AG08396 (cell line): ENCODE measurements around the gene IZUMO3.
"Not testable (repeated sequence)": the region's sequence is repeated elsewhere in the genome, so short reads cannot be mapped to it uniquely, and the experiment has no call there.

Experiments used
- DNase-seq: peaks from one replicate; pipeline ENCODE4 v3.0.0; 2012; ENCODE audit warnings: low spot score, mixed read lengths

Gene IZUMO3, protein sequence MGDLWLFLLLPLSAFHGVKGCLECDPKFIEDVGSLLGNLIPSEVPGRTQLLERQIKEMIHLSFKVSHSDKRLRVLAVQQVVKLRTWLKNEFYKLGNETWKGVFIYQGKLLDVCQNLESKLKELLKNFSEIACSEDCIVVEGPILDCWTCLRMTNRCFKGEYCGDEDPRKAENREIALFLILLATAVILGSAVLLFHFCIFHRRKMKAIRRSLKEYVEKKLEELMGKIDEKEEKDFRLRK

DNA sequence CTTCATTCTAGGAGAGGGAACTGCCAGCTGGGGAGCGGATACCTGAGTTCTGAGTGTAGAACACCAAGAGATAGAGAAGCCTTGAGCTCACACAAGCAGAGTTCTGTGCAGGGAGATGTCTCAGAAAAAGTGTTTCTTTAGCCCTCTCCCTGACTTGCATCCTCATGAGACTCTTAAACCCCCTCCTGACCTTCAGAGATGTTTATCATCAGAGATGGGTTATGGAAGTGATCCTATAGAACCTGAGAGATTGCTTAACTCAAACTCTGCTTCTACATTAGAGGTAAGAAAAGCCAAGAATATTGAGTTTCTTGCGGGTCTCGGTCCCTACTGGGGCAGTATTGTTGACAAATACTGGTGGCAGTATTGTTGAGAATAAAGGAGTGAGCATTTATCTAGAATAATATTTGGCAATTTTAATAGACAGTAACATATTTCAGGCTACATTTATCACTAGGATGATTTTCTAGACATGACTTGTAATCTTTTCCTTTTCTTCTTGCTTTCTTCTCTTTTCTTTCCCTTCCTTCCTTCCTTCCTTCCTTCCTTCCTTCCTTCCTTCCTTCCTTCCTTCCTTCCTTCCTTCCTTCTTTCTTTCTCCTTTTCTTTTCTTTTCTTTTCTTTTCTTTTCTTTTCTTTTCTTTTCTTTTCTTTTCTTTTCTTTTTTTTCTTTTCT is at the start of gene IZUMO3:
TSS of gene IZUMO3 (minus strand) at position 51 of the 676 bp plus-strand sequence. CDS start 248 bp downstream, outside the sequence.
- DNase-seq: no peak

DNA sequence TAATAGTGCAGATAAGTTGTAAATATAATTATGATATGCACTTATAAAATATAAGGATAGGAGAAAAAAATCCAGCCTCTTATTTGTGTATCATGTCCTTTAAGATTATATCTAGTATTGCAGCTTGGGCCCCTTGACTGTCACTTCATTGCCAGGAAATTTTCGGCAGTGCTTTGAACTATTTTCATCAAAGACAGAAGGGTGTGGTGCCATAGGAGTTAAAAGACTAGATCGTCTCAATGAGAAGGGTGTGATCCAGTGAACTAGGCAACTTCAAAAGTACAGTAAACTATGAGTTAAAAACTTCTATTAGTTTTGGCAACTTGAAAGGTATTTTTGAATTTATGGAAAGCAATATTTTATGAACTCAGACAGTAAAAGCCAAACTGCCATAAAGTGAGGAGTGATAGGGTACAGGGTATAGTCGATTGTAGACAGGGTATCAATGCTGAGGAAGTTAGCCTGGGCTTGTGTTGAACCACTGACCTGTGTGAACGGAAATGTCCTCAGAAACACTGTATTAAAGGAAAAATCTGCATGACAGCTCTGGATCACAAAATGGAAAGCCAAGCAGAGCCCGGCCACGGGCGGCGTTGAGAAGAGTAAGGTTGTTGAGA is 48.6 kb upstream of the IZUMO3 start:
- DNase-seq: no peak

DNA sequence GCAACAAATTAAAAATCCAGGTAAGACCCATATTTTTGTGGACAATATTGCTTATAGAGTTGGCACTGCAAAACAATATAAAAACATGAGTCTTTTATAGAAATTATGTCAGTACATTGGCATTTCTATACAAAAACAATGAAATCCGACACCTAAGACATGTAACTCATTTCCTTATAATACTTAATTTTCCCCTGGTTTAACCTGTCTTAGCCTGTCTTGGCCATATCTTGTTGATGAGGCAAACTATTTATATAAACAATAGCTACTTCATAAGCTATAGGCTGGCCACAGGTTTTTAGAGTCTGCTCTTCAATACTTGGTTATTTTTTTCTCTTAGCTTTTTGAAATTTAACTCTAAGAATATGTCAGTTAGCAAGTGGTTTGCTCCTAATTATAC is 44.7 kb upstream of the IZUMO3 start:
- DNase-seq: no peak

DNA sequence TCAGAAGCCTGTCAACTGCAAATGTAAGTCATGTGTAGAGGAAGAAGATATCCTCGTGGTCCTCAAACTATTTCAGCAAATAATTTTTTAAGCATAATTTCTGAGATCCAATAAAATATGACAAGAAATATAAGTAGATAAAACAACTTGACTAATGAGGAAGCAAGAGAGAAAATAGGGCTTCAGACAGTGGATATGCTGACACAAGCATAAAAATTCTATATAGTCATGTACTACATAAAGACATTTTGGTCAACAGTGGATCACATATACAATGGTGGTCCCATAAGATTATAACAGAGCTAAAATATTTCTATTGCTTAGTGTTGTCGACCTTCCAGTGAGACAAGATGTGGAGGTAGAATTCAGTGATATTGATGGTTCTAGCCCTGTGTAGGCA is 42.2 kb upstream of the IZUMO3 start:
- DNase-seq: no peak

DNA sequence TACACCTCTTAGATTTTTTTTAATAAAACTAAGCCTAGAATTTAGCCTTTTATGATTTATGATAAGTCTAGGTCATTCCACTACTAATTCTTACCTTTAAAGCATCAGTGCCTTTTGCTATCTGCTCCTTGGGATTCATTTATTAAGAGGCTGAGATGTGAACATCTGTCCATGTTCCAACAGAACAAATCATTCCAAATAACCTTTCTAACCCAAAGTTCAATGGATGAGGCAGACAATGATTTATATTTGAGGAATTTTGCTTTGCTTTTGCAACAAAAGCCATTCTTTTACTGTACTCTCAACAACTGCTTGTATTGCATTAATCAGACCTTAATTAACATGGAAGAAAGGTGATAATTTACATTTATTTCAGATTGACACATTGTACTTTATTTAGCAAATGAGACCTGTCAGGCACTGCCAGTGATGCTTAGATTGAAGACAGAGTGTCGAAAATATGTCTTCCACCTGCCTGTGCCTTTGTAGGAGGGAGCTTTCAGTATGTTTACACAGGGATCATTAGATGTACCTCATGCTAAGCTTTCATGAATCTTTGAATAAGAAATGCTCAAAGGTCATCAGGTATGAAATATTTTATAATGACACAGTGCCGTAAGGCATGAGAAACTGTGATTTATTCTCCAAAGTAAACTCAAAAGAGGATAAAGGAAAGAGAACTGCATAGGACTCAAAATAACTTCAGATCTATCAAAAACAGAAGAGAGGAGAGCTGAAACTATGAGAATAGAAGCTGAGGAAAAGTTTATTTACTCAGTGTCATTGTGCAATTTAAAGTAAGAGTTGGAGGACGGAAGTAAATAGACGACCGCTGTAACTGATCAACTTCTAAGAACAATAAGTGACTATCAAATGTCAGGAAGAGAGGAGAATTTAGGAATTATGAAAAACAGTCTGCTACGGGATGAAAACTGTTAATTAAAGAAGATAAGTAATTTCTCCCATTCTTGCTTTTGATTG is 36.7 kb upstream of the IZUMO3 start:
- no peak for DNase-seq

DNA sequence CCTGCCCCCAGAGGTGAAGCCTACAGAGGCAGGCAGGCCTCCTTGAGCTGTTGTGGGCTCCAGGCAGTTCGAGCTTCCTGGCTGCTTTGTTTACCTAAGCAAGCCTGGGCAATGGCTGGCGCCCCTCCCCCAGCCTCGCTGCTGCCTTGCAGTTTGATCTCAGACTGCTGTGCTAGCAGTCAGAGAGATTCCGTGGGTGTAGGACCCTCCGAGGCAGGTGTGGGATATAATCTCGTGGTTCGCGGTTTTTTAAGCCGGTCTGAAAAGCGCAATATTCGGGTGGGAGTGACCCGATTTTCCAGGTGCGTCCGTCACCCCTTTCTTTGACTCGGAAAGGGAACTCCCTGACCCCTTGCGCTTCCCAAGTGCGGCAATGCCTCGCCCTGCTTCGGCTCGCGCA is 34.3 kb upstream of the IZUMO3 start:
- DNase-seq: not testable (repeated sequence)

DNA sequence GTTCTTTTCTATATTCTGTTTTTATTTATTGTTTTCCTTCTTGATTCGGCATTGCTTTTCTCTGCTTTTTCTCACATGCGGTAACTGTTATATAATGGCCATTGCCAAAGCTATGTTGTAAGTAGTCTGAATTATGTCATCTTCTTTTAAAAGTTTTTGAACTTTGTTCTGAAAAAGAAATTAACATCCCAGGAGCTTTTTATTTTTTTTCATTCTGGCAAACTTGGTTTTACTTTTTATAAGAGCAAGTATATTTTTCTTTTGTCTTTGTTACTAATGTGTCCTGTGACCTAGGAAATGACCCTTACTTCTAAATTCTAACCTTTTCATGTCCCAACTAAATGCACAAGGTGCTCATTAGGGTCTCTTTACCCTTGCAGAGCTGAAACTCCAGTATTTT is 26.7 kb upstream of the IZUMO3 start:
- no peak for DNase-seq

DNA sequence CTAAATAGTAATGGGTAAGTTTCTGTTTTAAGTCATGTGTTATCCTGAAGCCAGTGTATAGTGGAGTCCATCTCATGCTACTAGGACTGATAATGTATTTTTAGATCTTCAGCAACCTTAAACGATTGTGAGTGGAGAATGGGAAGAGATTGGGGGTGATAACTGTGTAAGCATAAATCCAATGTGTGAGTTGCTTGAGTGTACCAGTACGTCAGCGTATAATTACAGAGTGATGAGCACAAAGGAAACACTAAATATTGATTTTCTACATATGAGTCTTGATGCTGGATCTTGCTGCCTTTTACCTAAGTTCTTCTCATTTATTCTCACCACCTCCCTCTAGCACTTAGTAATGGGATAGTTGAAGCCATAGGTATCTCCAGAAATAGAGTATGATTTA is 16.3 kb upstream of the IZUMO3 start:
- DNase-seq: no peak

DNA sequence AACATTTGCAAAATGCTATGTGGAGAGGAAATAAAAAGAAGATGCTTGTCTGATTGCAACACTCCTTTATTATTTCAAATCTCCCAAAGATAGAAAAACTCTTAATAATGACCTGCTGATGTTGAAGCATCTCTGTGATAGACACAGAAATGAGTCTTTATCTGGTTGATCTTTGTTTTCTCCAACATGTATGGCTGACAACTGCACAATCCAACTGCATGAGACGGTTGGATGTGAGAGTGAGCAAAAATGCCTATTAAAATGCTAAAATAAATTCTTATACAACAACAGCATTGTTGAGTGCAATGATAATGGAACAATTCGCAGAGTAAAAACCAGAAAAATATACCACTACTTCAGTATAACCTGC is 7.5 kb upstream of the IZUMO3 start:
- DNase-seq: no peak

DNA sequence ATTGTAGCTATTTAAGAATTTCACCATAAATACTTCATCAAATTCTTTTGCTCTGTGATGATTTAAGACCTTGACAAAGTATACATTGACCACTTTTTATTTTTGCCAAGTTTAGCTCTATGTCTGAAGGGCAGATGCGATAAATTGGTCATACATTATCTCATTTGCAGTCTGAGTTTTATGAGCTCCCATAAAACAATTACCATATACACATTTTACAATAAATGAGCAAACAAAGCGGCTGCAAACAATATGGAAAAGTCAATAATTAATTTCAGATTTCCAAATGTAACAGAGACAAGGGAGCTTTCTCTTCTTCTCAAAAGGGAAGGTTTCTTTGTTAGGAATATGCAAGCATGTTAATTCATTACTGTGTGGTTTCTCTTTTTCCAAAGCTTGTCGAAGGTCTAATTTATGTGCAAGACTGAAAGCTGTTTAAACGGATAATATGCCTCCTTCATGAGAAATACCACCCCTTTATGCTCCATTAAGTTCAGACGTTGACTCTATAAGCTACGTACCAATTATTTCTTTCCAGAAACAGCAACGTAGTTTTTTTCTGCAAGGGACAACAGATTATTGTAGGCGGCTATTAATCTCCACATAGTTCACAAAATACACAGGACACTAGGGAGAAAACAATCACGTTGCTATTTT is 7.0 kb upstream of the IZUMO3 start:
- no peak for DNase-seq

DNA sequence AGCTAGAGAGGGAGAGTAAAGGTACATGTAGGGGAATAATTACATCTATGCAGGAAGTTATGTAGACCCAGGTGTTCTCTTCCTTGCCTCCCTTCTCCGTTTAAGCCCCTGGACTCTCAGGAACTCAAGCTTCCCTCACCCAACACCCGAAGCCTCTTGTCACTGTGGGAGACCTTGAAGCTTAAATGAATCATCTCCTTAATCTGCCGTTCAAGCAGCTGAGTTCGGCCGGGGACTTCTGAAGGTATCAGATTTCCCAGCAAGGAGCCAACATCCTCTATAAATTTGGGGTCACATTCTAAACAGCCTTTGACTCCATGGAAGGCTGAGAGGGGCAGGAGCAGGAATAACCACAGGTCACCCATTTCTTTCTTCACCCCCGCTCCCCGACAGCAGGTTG is 412 bp downstream of the IZUMO3 start:
- DNase-seq: no peak

DNA sequence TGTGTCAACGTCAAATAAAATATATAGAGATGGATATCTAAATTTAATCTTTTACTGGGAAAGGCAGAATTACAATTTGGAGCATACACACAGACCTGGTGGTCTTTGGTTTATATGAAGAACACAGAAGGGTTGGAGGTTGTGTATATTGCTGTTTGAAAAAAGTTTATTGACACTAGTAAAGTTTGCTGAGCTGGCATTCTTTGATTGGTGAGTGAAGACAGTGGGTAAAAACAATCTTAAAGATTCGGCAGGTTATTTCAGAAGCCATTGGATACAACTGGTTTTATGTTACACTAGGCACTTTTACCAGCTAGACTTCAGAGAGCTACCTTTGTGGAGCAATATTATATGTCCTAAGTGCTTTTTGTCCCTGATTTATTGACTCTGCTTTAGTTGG is 27.2 kb downstream of the IZUMO3 start:
- no peak for DNase-seq

DNA sequence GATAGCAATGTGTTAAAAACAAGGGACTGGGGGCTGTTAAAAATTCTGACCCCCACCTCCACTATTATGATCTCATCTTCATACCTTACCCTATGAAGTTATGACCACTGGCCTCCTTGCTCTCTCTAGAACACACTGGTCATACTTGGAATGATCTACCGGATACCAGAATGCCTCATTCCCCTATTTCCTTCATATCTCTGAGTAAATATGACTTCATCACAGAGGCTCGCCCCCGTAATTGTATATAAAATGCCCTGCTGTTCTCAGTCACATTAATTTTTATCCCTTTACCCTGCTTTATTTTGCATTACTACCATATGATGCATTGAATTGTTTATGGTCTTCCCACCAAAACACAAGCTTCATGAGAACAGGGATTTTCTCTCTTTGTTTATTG is 29.2 kb downstream of the IZUMO3 start:
- no peak for DNase-seq

DNA sequence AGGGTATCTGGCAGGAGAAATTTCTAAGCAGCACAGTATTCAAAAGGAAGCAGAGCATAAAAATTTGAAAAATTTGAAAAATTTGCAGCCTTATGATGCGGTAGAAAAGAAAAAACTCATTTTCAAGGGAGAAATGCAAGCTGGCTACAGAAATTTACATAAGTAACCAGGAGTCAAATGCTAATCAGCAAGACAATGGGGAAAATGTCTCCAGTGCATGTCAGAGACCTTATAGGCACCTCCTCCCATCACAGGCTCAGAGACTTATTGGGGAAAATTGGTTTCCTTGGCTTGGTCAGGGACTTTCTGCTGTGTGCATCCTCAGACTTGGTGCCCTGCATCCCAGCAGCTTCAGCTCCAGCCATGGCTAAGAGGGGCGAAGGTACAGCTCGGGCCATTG is 35.8 kb downstream of the IZUMO3 start:
- no peak for DNase-seq

DNA sequence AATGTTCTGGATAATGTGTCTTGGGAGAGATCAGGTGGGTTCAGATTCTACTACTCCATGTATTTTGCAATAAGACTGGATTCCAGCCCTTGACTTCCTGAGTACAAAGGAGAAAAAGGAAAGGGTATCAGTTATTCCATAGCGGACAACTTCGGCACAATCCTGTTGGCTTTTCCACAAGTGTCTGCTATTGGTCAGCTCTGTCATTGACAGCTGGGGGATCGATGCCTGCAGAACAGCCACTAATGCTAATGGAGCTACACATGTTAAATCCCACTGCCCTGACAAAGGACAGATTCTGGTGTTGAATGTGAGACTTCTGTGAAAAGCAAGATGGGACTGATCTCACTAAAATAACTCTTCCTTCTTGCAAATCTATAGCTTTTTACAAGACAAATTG is 41.2 kb downstream of the IZUMO3 start:
- no peak for DNase-seq

DNA sequence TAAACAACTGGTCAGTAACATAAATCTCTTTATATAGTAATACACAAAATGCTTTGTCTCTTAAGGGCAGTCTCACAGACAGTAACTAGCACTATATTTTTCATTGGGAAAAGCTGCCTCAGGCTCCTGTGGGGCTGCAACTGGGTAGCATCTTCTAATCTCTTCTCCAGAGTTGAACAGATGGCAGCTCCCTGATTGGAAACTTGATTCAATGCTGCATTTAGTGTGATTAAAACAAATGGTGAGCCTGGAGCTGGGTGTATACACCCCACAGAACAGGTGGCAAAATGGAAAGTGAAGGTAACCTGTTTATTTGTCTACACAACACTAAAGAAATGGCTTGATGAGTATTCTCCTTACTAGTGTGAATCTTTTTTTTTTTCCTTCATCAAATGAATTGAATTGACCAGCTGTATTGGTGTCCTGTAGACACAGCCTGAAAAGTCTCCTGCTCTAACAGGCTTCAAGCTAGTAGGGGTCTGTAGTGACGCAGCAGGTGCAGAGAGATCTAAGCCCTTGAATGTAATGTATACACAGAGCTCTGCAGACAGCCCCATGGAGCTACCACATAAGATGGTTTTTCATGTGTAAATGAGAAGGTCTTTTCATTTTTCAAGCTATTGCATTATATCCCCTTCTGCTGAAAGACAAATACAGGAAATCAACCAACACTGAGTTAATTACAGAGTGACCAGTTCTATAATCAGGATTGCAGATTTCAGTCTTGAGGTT is 43.3 kb downstream of the IZUMO3 start:
- no peak for DNase-seq

DNA sequence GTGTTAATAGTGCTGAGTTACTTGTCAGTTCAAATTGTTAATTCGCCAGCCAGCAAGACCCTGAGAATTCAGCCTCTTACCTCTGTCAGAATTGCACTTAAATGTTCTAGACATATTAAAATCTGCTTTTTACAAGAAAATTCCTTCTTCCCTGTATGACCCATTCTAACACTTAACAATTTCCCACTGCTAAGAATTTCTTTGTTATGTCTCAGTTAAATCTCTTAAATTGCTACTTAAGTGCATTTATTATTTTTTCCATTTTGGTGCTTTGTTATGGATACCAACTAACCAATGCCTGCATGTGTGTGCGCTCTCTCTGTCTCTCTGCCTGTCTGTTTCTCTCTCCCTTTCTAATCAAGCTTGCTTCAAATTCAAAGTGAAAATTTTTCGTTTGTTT is 44.9 kb downstream of the IZUMO3 start:
- DNase-seq: no peak

DNA sequence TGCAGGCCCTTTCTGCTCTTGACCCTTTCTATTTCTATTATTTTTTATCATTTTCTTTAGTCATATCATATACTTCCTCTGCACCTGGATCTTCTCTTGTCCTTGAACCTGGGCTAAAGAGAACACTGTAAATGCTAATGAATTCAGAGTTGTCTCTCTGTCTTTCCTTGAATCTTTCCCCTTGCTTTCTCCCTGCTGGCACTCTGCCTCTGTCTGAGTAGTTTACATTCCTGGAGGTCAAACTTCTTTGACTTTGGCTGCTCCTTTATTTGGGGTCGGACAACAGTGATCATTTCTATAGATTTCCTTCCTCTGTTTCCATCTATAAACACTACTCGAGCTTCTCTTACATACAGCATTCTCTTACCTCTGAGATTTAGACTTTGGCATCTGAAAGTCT is 47.1 kb downstream of the IZUMO3 start:
- no peak for DNase-seq

DNA sequence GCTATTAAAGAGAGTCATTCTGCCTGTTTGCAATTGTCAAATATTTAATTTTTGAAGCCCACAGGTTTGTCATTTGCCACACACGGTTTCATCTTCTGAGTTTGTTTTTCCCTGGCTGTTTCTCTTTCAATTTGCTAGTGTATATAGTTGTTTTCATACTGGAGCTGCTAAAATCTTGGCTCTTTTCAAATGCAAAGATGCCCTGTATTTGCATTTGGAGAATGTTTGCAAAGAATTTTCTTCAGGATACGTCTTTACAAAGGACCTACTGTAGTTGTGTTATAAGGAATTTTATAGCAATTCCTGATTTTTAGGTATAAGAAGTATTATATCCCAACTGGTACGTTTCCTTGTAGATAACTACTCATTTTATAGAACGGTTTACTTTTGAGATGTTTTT is 48.0 kb downstream of the IZUMO3 start:
- DNase-seq: no peak
